NCI-H774 (cell line): Measurements from ENCODE around the gene INHA.

Source experiments
- DNase-seq: peaks from one replicate; lab custom pipeline; 2025; lab: John Stamatoyannopoulos, UW

INHA gene

DNA sequence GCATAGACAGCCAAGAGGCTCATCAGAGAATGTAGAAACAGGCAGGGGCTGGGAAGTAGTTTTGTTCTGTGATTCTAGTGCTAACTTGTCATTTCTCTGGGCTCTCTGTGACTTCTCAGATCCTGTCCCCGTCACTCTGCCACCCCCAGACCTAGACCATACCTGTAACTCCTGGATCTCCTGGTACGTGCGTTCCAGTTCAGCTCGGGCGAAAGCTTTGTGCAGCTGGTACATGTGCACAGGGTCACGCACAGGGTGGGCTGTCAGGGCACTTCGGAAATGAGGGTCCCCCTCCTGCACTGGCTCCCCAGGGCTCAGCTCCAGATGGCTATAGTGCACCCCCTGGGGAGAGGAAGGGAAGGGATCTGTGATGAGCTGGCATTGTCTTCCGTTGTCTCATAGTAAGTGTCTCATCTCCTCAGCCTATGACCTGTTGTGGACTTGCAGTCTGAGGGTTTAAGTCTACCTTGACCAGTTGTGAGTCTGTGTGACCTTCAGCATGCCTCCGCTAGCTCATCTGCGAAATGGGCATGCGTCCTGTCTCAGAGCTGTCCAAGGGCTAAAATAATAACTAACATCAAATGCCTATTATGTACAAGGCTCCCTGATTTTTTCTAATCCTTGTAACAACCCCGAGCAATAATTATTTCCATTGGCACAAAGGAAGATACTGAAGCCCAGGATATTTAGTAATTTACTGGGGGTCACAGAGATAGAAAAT lies 31.2 kb upstream of the INHA start:
- no peak for DNase-seq

DNA sequence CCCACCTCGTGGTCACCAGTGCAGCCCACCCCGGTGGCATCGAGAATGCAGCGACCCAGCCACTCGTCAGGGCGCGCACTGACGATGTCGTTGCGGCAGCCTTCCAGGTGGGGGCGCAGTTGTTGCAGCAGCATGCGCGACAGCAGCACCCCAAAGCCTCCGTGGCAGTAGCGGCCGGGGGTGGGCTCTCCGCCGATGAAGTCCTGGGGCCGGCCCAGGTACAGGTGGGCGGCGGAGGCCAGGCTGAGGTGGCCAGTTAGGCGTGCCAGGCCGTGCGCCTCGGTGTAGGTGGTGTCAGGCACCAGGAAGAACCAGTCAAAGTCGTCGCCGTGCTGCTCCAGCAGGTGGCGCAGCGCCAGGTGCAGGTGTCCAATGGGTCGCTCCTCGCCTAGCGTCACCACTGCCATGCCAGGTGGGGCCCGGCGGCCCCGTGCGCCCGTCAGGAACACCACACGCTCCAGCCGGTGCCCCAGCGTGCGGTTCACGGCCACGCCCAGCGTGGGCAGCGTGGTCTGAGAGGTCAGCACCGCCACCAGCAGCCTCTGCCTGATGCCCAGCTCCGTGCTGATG lies 30.4 kb upstream of the INHA start:
- peak; percentile 82 for DNase-seq

DNA sequence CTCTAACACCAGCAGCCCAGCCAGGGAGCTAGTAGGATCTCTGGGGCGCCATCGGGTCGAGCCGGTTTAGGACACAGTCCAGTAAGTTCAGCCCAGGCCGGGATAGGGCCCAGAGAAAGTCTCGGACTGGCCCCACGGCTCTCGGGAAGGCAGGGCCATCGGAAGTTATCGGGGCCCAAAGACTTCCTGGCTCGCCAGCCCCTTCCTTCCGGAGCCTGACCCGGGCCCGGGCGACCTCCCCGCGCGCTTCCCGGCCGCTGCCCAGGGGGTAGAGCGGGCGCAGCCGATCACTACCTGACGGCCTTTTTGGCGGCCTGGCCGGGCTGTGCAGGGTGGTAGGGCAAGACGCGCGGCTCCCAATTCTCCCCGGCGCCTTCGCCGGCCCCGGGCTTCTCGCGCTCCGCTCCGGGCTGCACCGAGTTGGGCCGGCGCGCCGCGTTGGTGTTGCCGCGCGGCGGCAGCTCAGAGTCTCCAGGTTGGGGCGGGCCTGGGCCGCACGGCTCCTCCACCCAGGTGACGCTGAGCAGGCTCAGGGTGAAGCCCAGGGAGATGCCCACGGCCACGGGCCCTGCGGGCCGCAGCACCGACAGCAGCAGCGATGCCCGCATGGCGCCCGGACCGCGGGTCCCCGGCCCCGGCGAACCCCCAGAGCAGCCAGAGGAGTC lies 29.0 kb upstream of the INHA start:
- DNase-seq, result peak; percentile 37

DNA sequence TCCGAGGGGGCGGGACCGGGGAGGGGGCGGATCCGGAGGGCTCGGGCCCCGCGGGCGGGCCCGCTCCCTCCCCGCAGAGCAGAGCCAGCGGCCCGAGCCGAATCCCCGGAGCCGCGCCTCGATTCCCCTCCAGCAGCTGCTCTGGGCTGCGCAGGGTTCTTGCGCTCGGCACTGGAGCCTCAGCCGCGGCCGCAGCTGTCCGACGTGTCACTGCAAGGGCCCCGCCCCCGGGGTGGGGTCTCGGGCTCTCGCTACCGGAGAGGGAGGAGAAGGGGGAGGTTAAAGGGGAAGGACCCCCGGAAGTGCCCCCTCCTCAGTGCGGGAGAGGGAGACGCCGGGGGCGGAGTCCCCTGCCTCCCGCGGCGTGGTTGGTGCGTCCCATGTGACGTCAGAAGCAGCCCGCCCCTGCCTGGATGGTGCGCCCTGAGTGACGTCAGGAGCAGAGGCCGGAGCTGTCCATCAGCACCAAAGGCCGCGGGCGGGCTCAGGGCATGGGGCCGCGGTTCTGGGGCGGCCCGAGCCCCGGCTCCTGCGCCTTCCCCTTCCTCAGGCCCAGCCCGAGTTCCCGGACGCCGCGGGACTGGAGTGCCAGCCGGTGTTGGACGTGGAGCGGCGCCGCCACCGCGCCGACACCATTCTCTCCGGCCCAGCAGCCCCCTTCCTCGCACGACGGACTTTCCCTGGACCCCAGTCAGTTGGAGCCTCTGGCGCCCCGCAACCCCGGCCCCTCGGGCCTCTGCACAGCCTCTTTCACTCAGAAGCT lies 28.3 kb upstream of the INHA start, which contains the start of the genes CHPF and TMEM198:
CHPF (minus strand) TSS at position 214 of the 763 bp plus-strand sequence. CDS start 271 bp downstream, outside the sequence.
TMEM198 (plus strand) TSS at position 433 of the 763 bp plus-strand sequence. CDS start 700 bp downstream, outside the sequence.
- peak; percentile 97 for DNase-seq

DNA sequence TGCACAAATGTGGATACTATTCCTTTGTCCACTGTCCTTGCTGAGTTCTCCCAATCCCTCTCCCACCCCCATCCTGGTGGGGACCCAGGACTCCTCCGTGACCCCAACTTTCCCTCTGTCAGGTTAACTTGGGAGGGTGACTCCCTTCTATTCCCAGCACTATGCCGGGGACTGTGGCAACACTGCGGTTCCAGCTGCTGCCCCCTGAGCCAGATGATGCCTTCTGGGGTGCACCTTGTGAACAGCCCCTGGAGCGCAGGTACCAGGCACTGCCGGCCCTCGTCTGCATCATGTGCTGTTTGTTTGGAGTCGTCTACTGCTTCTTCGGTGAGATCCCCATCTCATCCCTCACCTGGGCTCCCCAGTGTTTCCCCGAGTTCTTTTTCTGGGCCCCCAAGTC lies 27.5 kb upstream of the INHA start:
- DNase-seq, result no peak

DNA sequence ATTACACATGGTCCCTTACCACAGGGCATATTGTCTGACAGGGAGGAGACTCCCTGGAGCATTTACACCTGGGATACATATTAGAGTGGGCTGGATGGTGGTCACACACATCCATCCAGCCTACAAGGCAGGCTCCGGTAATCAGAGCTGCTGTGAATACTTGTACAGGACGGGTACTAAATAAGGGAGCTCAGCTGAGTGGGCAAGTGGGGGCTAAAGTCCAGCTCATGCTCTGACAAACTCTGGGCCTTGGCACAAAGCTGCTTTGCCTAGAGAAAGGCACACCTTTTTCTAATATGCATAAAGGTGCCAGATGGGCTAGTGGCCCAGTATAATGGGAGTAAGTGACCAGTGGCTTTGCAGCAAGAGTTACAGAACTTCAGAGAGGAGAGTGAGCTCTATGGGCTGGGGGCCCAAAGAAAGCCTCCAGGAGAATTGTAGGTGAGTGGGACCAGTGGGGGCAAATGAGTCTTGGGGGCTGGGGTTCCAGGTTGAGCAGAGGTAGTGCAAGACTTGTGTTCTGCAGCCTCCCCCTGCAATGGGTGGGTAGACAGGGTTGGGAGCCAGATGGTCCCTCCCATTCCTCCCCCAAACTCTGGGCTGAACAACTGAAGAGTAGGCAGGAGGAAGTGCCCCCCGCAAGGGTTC lies 26.7 kb upstream of the INHA start:
- DNase-seq, result no peak

DNA sequence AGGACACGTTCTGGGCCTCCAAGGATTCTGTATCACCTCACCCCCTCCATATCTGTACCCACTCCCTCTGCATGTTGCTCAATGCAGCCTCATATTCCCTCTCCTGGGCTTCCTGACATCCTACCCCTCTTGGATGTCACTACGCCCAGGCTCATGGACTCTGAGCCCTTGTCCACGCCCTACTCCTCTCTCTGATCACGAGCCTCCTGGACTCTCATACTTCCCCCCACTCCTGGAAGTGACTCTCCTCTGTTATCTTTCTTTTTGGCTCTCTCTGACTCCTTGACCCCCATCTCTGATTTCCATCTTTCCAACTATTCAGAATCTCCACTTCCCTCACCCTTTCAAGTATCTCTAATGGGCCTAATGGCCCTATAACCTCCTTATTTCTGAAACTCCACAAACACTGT lies 26.2 kb upstream of the INHA start:
- DNase-seq, result no peak

DNA sequence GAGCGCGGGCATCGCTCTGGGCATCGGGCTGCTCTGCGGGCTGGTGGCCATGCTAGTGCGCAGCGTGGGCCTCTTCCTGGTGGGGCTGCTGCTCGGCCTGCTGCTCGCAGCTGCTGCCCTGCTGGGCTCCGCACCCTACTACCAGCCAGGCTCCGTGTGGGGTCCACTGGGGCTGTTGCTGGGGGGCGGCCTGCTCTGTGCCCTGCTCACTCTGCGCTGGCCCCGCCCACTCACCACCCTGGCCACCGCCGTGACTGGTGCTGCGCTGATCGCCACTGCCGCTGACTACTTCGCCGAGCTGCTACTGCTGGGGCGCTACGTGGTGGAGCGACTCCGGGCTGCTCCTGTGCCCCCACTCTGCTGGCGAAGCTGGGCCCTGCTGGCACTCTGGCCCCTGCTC lies 24.5 kb upstream of the INHA start:
- DNase-seq, result no peak

DNA sequence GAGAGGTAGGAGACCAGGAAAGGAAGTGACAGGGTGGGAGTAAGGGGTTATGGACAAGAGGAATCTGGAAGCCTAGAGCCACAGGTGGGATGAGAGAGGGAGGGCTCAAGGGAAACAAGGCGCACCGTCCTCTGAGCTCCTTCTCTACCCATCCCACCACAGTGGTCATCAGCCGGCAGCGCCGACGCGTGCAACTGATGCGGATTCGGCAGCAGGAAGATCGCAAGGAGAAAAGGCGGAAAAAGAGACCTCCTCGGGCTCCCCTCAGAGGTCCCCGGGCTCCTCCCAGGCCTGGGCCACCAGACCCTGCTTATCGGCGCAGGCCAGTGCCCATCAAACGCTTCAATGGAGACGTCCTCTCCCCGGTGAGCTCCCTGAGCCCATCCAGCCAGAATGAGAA lies 23.1 kb upstream of the INHA start:
- no peak for DNase-seq

DNA sequence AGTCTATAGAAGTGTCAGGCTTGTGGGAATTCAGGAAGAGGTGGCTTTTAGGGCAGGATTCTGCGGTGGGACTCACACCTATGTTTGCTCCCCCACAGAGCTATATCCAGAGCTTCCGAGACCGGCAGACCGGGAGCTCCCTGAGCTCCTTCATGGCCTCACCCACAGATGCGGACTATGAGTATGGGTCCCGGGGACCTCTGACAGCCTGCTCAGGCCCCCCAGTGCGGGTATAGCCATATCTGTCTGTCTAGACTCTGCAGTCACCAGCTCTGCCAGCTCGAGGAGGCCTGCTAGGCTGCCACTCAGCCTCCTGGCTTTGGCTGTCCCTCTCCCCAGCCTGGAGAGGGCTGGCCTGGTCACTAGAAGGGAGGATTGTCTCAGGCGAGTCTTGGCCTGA lies 22.5 kb upstream of the INHA start:
- no peak for DNase-seq

DNA sequence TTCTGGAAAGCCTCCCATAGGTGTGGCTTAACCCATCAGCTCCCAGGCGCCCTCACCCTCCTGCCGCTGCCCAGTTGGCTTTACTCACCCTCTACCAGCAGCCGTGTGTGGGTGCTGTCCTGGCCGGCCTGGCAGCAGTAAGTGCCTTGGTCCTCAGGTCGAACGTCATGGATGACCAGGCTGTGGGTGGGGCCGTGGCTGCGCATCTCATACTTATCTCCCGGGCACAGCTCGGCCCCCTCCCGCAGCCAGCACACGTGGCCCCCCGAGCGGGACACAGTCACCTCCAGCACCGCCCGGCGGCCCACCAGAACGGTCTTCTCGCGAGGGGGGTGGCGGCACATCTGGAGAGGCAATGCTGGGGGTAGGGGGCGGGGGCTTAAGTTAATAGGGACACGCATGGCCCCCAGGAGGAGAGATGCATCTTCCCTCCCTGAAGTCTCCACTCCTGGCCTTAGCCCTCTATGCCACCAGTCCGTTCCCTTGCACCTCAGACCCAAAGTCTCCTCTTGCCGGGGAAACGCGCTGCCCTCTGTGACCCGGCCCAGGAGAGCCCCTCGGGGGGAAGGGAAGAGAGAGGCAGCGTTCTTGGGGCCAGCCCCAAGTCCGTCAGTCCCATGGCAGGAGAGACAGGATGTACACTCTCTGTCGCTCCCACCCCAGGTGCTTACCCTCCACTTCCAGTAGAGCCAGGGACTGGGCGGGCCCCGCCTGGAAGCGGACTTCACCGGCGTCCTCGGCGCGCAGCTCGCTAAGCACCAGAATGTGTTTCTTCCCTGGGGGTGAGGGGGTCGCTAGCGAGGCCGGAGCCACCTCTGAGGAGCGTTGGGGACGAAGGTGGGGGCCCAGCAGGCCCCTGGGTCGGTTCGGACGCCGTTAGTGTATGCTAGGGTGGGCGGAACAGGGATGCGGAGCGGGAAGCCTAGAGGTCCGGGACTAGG lies 20.4 kb upstream of the INHA start:
- DNase-seq, result no peak

DNA sequence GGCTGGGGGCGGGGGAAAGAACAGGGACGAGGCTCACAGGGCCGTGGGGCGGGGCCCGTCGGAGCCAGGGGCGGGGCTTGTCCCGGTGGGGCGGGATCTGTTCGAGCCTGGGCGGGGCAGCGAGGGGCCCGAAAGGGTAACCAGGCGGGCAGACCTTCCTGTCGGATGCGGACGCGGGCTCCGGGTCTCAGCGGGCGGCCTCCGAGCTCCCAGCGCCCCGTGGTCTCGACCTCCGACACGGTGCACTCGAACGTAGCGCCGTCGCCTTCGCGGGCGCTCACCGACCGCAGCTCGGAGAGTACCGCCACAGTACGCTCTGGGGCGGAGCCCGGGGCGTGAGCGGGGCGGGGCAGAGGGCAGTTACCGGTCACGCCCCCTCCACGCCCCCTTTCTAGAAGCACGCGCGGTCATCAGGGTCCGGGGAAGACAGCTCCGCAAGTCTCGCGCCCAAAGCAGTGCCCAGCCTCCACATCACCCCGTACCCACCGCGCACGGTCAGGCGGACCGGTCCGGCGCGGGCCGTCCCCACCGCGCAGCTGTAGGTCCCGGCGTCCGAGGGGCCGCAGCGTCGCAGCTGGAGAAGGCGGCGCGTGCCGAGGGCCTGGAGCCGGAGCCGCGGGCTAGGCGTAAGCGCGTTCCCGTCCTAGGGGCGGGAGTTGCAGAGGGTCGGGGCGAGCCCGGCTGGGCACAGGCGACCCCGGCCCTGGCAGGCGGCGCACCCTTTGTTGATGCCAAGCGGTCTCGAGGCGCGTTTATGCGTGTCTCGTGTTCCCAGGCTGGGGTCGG lies 19.5 kb upstream of the INHA start:
- peak; percentile 79 for DNase-seq

DNA sequence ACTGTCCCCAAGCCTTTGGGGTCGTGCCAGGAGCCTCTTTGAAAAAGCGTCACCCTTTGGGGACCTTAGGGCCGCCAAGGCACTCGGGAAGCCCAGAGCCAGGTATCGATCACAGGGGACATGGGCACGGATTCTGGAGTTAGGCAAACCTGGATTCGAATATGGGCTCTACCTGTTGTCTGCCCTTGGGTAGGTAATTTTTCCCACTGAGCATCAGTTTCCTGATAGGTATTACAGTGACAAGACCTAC lies 19.0 kb upstream of the INHA start:
- DNase-seq, result no peak

DNA sequence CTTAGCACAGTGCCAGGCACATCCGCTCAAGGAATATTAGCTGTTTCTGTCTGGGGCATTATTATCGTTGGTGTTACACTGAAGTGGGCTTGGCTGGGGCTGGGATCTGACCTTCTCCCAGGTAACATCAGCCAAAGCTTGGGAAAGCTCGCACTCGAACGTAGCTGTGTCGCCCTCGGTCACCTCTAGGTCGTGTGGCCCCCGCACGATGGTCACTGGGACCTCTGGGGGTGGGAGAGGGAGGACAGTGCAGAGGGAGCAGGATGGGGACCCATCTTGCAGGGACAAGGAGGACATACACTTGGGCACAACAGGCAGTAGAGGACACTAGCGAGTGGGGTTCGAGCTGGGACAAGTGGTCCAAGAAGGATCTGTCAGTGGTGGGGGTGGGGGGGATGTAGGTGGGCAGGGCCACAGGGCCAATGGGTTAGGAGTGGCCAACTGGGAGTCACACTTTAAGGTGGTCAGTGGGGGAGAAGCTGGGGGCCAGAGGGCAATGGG lies 18.6 kb upstream of the INHA start:
- no peak for DNase-seq

DNA sequence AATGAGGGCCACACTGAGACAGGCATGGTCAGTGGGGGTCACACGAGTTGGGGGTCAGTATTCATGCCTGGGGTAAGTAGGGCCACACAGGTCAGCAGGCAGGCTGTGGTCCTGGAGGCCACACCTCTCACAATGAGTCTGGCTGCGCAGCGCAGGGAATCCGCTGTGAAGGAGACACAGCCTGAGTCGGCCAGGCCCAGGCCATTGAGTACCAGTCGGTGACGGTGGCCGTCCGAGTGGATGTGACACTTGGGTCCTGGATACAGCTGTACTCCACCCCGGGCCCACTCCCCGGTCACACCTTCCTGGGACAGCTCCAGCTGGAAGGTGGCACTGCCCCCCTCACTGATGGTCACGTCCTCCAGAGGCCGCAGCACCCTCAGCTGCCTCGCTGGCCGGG lies 17.8 kb upstream of the INHA start:
- no peak for DNase-seq

DNA sequence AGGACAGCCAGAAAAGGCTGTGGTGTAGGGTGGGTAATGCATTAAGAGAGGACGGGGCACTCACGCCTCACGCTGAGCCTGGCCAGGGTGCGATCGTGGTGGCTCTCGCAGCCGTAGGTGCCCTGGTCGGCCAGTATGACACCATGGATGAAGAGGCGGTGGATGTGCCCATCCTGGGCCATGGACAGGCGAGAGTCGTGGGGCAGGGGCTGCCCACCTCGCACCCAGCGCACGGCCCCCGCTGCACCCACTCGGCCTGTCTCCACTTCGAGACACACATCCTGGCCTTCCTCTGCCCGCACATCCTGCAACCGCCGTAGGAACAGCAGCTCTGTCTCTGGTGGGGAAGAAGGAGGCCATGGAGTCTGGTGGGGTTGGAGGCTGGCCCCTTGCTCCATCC lies 16.2 kb upstream of the INHA start:
- DNase-seq, result no peak

DNA sequence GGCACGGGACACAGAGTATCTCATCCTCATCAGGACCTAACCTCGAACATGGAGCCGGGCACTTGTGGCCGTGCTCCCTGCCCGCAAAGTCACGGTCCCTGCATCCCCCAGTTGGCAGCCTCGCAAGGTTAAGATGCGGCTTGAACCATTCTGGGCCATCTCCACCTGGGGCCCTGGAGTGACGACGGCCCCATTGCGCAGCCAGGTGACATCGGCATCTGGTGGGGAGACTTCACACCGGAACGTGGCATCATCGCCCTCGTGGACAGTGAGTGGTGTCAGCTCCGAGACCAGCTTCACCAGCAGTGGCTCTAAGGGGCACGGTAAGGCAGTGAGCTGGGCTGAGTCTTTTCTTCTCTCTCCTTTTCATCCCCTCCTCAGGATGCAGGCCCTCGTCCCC lies 15.7 kb upstream of the INHA start:
- no peak for DNase-seq

DNA sequence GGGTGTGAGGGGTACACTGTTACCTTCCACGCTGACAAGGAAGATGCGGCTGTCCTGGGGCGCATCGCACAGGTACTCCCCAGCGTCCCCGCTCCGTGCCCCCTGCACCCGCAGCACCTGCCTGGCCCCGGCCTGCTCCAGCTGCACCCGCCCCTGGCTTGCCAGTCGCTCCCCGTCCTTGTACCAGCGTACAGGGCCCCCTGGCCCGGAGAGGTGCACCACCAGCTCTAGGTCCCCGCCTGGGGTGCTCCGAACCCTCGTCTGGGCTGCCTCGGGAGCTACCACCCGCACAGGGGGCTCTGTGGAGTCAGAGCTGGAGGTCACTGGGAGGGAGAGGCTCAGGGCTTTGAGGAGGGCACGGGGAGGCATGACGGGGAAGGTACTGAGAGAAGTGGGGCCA lies 14.8 kb upstream of the INHA start:
- no peak for DNase-seq

DNA sequence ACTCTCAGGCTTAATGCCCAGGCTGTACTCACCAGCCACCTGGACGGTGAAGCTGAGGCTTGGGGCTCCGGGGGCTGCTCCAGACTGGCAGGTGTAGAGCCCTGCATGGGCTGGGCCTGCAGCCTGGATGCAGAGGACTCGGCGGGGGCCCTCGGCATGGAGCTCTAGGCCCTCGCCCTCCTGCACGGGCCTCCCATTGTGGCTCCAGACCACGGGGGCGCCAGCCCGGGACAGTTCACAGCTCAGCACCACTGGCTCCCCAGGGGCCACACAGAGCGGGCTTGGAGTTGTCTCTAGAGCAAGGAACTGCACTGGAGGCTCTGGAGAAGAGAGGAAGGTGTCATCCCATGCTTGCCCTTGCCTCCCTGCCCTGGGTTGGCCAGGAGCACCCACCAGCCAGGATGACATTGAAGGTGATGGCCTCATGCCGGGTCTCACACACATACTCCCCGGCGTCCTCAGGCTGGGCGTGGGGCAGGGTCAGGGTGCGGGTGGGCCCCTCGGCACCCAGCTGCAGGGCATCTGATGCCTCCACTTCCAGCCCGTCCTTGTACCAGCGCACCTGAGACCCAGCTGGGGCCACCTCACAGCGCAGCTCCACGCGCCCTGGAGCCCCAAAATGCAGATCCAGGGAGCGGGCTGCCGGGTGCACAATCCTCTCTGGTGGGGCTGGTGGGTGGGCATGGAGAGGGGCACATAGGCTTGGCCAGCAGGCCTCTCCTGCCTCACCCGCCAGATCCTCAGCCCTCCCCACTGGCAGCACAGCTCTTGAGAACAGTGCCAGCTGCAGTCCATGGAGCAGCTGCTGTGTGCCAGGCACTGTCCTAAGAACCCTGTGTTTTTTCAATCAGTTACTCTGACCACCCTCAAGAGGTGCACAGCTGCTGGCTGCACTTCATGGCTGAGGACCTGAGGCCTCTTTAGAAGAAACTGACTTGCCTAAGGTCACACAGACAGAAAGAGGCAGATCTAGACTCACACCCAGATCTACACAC lies 14.0 kb upstream of the INHA start:
- DNase-seq, result no peak
